GM06990 (cell line): ENCODE data around the gene IKZF1.

Experiments
- DNase-seq: peaks from one replicate; pipeline ENCODE4 v3.0.0-alpha.2; 2011; ENCODE audit not compliant: insufficient read length; ENCODE audit errors: extremely low read depth
- H3K27me3 ChIP-seq: replicated peaks from 2 replicates; pipeline ENCODE4 v1.6.0; 2011; ENCODE audit warnings: low read length; ENCODE audit not compliant: control insufficient read depth, insufficient read depth
- H3K36me3 ChIP-seq: 2 replicates; pipeline ENCODE4 v1.5.1; 2011; ENCODE audit warnings: low read length; ENCODE audit not compliant: control insufficient read depth, insufficient read depth
- H3K4me3 ChIP-seq: replicated peaks from 2 replicates; pipeline ENCODE4 v1.5.1; 2011; ENCODE audit warnings: low read depth, mild to moderate bottlenecking, control low read depth, low read length
- CTCF ChIP-seq: IDR thresholded peaks from 2 replicates; pipeline ENCODE4 v1.5.1; 2011; ENCODE audit warnings: low read length, control low read depth, mild to moderate bottlenecking, inconsistent platforms; ENCODE audit not compliant: insufficient read depth, poor library complexity, severe bottlenecking

Gene IKZF1

GRCh38 chr7:50356945-50357268 is 52.4 kb downstream of the IKZF1 start:
- DNase-seq: no peak
- no peaks in the 10 kb centered on the region for H3K27me3 ChIP-seq
- no peak for TF ChIP-seq CTCF
- peaks cover 24% of the 10 kb centered on the region for H3K36me3 ChIP-seq
- no peak overlapping the region for H3K4me3 ChIP-seq

GRCh38 chr7:50357426-50357825 is 52.9 kb downstream of the IKZF1 start:
- no peak for TF ChIP-seq CTCF
- Histone ChIP-seq H3K36me3 (peaks cover 28% of the 10 kb centered on the region), H3K27me3 (no peaks in the 10 kb centered on the region)

GRCh38 chr7:50358041-50358705 is 53.7 kb downstream of the IKZF1 start:
- no peak for DNase-seq
- H3K4me3 ChIP-seq: no peak overlapping the region
- no peak for TF ChIP-seq CTCF
- H3K36me3 ChIP-seq: peaks cover 31% of the 10 kb centered on the region
- no peaks in the 10 kb centered on the region for H3K27me3 ChIP-seq

More at GRCh38 chr7:50357426-50357825, 52.9 kb downstream of the IKZF1 start:
- no peak for DNase-seq
- H3K4me3 ChIP-seq: no peak overlapping the region

- TF ChIP-seq CTCF: no peak
- H3K36me3 ChIP-seq: peaks cover 30% of the 10 kb centered on the region
- no peak overlapping the region for H3K4me3 ChIP-seq
- H3K27me3 ChIP-seq: no peaks in the 10 kb centered on the region
- DNase-seq: no peak
These were observed 54.3 kb downstream of the IKZF1 start for GRCh38 chr7:50358779-50359178.

GRCh38 chr7:50359258-50359994 is 54.9 kb downstream of the IKZF1 start:
- no peak for DNase-seq
- no peaks in the 10 kb centered on the region for H3K27me3 ChIP-seq
- H3K36me3 ChIP-seq: peaks cover 27% of the 10 kb centered on the region
- H3K4me3 ChIP-seq: no peak overlapping the region
- no peak for TF ChIP-seq CTCF
